ENCODE measurements around the gene RXRA.
"Not testable (repeated sequence)": the region's sequence is repeated elsewhere in the genome, so short reads cannot be mapped to it uniquely, and the experiment has no call there.

The RXRA gene

GRCh38 chr9:134306636-134307600, 19.3 kb upstream of the RXRA start:
- Histone ChIP-seq H3K27ac (no peak overlapping the region), H3K4me3 (no peak overlapping the region)

GRCh38 chr9:134307674-134308638, 18.3 kb upstream of the RXRA start:
- Histone ChIP-seq H3K27ac (no peak overlapping the region), H3K4me3 (no peak overlapping the region)

- not testable (repeated sequence) for H3K4me3 ChIP-seq, H3K27ac ChIP-seq
Measured at GRCh38 chr9:134308639-134309220, 17.5 kb upstream of the RXRA start.

GRCh38 chr9:134313470-134313869, 12.8 kb upstream of the RXRA start:
- H3K4me3 ChIP-seq = no peak overlapping the region
- H3K27ac ChIP-seq = no peak overlapping the region

GRCh38 chr9:134314039-134314949, 12.0 kb upstream of the RXRA start:
- Histone ChIP-seq H3K27ac (no peak overlapping the region), H3K4me3 (no peak overlapping the region)

GRCh38 chr9:134314950-134315715, 11.1 kb upstream of the RXRA start:
- H3K27ac ChIP-seq = no peak overlapping the region
- H3K4me3 ChIP-seq = no peak overlapping the region

- Histone ChIP-seq H3K4me3 (no peak overlapping the region), H3K27ac (no peak overlapping the region)
Measured at GRCh38 chr9:134315716-134316448, 10.4 kb upstream of the RXRA start.

- Histone ChIP-seq H3K27ac (no peak overlapping the region), H3K4me3 (no peak overlapping the region)
Measured at GRCh38 chr9:134316449-134317160, 9.7 kb upstream of the RXRA start.

- H3K27ac ChIP-seq = peak overlapping the region in 1 of 21 experiments; percentile 68
- no peak overlapping the region for H3K4me3 ChIP-seq
Measured at GRCh38 chr9:134317400-134317789, 8.9 kb upstream of the RXRA start.

GRCh38 chr9:134317790-134318414, 8.4 kb upstream of the RXRA start:
- no peak overlapping the region for H3K4me3 ChIP-seq
- H3K27ac ChIP-seq = peak overlapping the region in 1 of 21 experiments; percentile 68

- Histone ChIP-seq H3K27ac (peak overlapping the region in 1 of 21 experiments; percentile 10), H3K4me3 (no peak overlapping the region)
Measured at GRCh38 chr9:134318481-134318891, 7.8 kb upstream of the RXRA start.

GRCh38 chr9:134318941-134319305, 7.3 kb upstream of the RXRA start:
- no peak overlapping the region for H3K27ac ChIP-seq

GRCh38 chr9:134319306-134320125, 6.7 kb upstream of the RXRA start:
- Histone ChIP-seq H3K4me3 (no peak overlapping the region), H3K27ac (no peak overlapping the region)

More at GRCh38 chr9:134318941-134319305, 7.3 kb upstream of the RXRA start:
- H3K4me3 ChIP-seq = no peak overlapping the region

- Histone ChIP-seq H3K27ac (no peak overlapping the region), H3K4me3 (no peak overlapping the region)
Measured at GRCh38 chr9:134320126-134320867, 6.0 kb upstream of the RXRA start.

- H3K27ac ChIP-seq = no peak overlapping the region
Measured at GRCh38 chr9:134320868-134321471, 5.3 kb upstream of the RXRA start.

More at GRCh38 chr9:134320868-134321471, 5.3 kb upstream of the RXRA start:
- H3K4me3 ChIP-seq = no peak overlapping the region
